C4-2B (cell line): ENCODE data around the gene NOTCH3.

ENCODE experiments used
- ZFX ChIP-seq: fragments of 450-650 bp; IDR thresholded peaks from 2 replicates; pipeline ENCODE4 v1.6.1; 2017
- TF ChIP-seq, protein P1 (sequence below): fragments of 450-650 bp; conservative IDR thresholded peaks from 2 replicates; pipeline ENCODE4 v1.5.1; 2017; ENCODE audit warnings: mild to moderate bottlenecking

DNA sequence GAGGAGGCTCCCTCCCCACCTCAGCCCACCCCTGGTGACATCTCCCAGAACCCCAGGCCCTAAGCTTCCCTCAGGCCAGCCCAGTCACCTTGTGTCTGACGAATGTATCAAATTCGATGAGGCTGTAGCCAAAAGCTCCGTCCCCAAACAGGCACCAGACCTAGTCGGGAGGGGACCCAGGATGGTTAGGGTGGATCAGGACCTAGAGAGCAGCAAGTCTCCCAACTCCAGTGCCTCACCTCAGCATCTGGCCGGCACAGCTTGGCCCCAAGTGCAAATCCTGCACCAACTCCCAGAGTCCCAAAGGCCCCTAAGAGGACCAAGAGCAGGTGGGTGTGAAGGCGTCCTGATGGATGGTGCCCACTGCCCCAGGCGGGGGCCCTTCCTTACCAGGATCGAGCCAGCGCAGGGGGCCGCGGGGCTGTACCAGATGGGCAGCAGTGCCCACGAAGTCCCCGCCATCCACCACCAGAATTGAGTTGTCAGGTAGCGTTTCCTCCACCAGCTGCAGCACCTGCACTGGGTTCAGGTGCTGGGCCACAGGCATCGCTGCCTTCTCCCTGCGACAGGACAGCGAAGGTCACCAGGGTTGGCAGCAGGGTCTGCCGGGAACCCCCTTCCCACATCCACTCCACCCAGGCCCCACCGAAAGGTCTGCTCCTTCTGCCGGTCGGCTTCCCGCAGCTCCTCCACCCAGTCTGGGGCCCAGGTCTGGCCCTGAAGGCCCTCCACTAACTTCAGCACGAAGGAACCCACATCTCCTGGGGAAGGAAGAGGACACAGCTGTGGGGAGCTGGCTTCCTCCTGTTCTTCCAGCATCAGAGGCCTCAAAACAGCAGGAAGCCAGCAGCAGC, 84.8 kb downstream of the NOTCH3 start:
- TF ChIP-seq, protein P1, sequence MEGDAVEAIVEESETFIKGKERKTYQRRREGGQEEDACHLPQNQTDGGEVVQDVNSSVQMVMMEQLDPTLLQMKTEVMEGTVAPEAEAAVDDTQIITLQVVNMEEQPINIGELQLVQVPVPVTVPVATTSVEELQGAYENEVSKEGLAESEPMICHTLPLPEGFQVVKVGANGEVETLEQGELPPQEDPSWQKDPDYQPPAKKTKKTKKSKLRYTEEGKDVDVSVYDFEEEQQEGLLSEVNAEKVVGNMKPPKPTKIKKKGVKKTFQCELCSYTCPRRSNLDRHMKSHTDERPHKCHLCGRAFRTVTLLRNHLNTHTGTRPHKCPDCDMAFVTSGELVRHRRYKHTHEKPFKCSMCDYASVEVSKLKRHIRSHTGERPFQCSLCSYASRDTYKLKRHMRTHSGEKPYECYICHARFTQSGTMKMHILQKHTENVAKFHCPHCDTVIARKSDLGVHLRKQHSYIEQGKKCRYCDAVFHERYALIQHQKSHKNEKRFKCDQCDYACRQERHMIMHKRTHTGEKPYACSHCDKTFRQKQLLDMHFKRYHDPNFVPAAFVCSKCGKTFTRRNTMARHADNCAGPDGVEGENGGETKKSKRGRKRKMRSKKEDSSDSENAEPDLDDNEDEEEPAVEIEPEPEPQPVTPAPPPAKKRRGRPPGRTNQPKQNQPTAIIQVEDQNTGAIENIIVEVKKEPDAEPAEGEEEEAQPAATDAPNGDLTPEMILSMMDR: no peak
- TF ChIP-seq ZFX: no peak
